ENCODE measurements around the gene LEMD1.

Gene LEMD1

GRCh38 chr1:205335692-205336091 lies 86.2 kb downstream of the LEMD1 start:
- TF ChIP-seq GATA3 (IDR thresholded peaks at IDR 0.05; ENCODE audit: low read depth, low read length) (no peak), GATA2 (IDR thresholded peaks at IDR 0.05; ENCODE audit: low read depth, low read length) (no peak)

DNA sequence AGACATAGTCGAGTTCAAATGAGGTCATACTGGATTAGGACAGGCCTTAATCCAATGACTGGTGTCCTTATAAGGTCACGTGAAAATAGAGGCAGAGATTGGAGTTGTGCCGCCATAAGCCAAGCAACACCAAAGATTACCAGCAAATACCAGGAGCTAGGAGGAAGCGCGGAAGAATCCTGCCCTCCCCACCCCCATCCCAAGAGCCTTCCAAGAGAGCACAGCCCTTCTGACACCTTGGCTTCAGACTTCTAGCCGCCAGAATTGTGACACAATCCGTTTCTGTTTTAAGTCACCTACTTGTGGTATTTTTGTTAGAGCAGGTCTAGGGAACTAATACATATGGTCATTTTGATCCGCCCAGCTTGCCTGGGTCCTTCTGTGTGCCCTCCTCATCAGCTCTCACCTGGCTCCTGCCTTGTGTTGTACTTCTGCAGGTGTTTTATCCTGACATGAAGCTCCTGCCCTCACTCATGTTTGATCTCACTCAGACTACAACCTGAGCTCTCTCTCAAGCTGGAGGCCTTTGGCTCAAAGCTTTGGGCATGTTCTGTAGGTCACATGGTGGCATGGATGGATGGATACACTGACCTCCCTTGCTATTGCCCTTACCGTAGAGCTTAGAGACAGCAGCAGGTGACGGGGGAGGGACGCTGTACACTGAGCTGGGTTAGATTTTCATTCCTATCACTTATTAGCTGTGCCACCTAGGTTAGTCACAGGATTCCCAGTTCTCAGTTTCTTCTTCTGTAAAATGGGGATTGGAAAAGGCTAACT lies 89.7 kb downstream of the LEMD1 start:
- TF ChIP-seq GATA2 (IDR thresholded peaks at IDR 0.05; ENCODE audit: low read depth, low read length) (no peak), GATA3 (IDR thresholded peaks at IDR 0.05; ENCODE audit: low read depth, low read length) (no peak)

Measured in SH-SY5Y (cell line).